Measurements from ENCODE around the gene SLC22A23.

DNA sequence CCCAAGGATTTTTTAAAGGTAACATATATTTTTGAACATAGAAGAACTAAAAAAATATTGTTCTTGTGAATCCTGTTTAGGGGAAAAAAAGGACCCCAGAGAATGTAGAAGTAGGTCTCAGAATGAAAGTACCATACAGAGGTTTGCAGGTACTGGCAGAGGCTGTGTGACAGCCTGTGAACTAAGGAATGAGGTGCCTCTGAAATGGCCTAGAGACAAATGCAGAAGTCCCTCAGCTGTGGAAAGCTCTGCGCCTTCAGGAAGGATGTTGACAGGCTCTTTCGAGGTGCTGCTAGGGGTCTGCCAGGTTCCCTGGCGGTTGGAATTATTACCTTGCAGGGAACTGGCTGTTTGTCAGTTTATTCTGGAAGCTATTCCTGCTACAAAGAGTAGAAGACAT, 220.8 kb downstream of the SLC22A23 start:
- TF ChIP-seq GATA2 (IDR thresholded peaks at IDR 0.05; ENCODE audit: low read depth, low read length) (no peak), GATA3 (IDR thresholded peaks at IDR 0.05; ENCODE audit: low read depth, low read length) (no peak)
